ENCODE results near the gene COG7.

- TF ChIP-seq CTCF (IDR thresholded peaks at IDR 0.05) (no peak), POLR2AphosphoS5 (IDR thresholded peaks at IDR 0.05) (no peak)
Observed at GRCh38 chr16:23416816-23417215, 36.2 kb downstream of the COG7 start.
